Liver (tissue), 9 donors: Measurements from ENCODE around the gene DDIT4. TPM values are rescaled to one million over a fixed set of nuclear protein-coding genes. Genes with fewer than 3 reads are reported as not detected.
A peak's percentile ranks its signal among the peaks of the same experiment; 100 is the strongest.

Experiments used
- DNase-seq: peaks from one replicate; pipeline ENCODE4 v3.0.0-alpha.2; 2017; ENCODE audit warnings: low spot score
- H3K27ac ChIP-seq, 2 donors: one replicate each; pipeline ENCODE4 v1.7.0; 2013; ENCODE audit warnings: inconsistent platforms in 2 of 2, low read length in 2 of 2, control low read depth in 1 of 2, low read depth in 1 of 2, mild to moderate bottlenecking in 1 of 2
- H3K27me3 ChIP-seq, 4 donors: one replicate each; pipeline versions ENCODE4 v1.6.1 to v1.7.0; 2013; ENCODE audit warnings: low read length in 3 of 4, inconsistent platforms in 1 of 4, mild to moderate bottlenecking in 1 of 4, moderate library complexity in 1 of 4; ENCODE audit not compliant: control insufficient read depth in 4 of 4, insufficient read depth in 4 of 4
- H3K36me3 ChIP-seq, 4 donors: one replicate each; pipeline versions ENCODE4 v1.6.1 to v1.7.0; 2013; ENCODE audit warnings: low read length in 3 of 4, mild to moderate bottlenecking in 3 of 4, low read depth in 1 of 4, moderate library complexity in 1 of 4; ENCODE audit not compliant: control insufficient read depth in 4 of 4, insufficient read depth in 3 of 4
- H3K4me1 ChIP-seq, 4 donors: one replicate each; pipeline versions ENCODE4 v1.6.1 to v1.7.0; 2013; ENCODE audit warnings: low read length in 3 of 4, mild to moderate bottlenecking in 3 of 4, moderate library complexity in 1 of 4; ENCODE audit not compliant: control insufficient read depth in 4 of 4, insufficient read depth in 4 of 4
- H3K4me3 ChIP-seq, 3 donors: one replicate each; pipeline versions ENCODE4 v1.6.1 to v1.7.0; 2013; ENCODE audit warnings: low read length in 3 of 3, control low read depth in 1 of 3, low read depth in 1 of 3, mild to moderate bottlenecking in 1 of 3
- H3K9ac ChIP-seq, 2 donors: one replicate each; pipeline ENCODE4 v1.7.0; 2013; ENCODE audit warnings: low read length in 2 of 2, mild to moderate bottlenecking in 2 of 2, moderate library complexity in 2 of 2, control low read depth in 1 of 2, low read depth in 1 of 2
- H3K9me3 ChIP-seq, 4 donors: one replicate each; pipeline versions ENCODE4 v1.6.1 to v1.7.0; 2013; ENCODE audit warnings: low read length in 3 of 4; ENCODE audit not compliant: control insufficient read depth in 4 of 4
- EGR1 ChIP-seq, 2 donors: IDR thresholded peaks; 2 replicates each; pipeline ENCODE4 v1.6.1; 2016 to 2018; ENCODE audit warnings: antibody characterized with exemption in 2 of 2, low read depth in 2 of 2
- FOXA2 ChIP-seq: IDR thresholded peaks from 2 replicates; pipeline ENCODE4 v1.6.1; 2016; ENCODE audit warnings: antibody characterized with exemption
- HNF4A ChIP-seq, 2 donors: conservative IDR thresholded peaks; 2 replicates each; pipeline ENCODE4 v1.6.1; 2016; ENCODE audit warnings: antibody characterized with exemption in 2 of 2, mild to moderate bottlenecking in 2 of 2
- HNF4G ChIP-seq: IDR thresholded peaks from 2 replicates; pipeline ENCODE4 v1.6.1; 2016; ENCODE audit warnings: antibody characterized with exemption
- JUND ChIP-seq, 2 donors: IDR thresholded peaks; 2 replicates each; pipeline ENCODE4 v1.6.1; 2016; ENCODE audit warnings: antibody characterized with exemption in 2 of 2
- NR2F2 ChIP-seq: IDR thresholded peaks from 2 replicates; pipeline ENCODE4 v1.6.1; 2016; ENCODE audit warnings: antibody characterized with exemption
- RAD21 ChIP-seq, 2 donors: IDR thresholded peaks; 2 replicates each; pipeline ENCODE4 v1.6.1; 2016; ENCODE audit warnings: antibody characterized with exemption in 2 of 2, mild to moderate bottlenecking in 2 of 2
- RXRA ChIP-seq, 2 donors: IDR thresholded peaks; 2 replicates each; pipeline ENCODE4 v1.6.1; 2017 to 2018; ENCODE audit warnings: antibody characterized with exemption in 2 of 2, mild to moderate bottlenecking in 1 of 2
- SP1 ChIP-seq: IDR thresholded peaks from 2 replicates; pipeline ENCODE4 v1.6.1; 2018; ENCODE audit warnings: antibody characterized with exemption, mild to moderate bottlenecking
- TAF1 ChIP-seq: conservative IDR thresholded peaks from 2 replicates; pipeline ENCODE4 v1.6.1; 2016; ENCODE audit warnings: antibody characterized with exemption, mild to moderate bottlenecking
- YY1 ChIP-seq: IDR thresholded peaks from 2 replicates; pipeline ENCODE4 v1.6.1; 2016; ENCODE audit warnings: antibody characterized with exemption, mild to moderate bottlenecking
- WGBS: extraction: QIAGEN DNeasy Blood & Tissue Kit; methylation state at CpG from one replicate; pipeline ENCODE4 v1.1.7; 2013; 5-methylcytosine and 5-hydroxymethylcytosine counted together
- polyA plus RNA-seq, 2 donors: library from polyadenylated mRNA; stranded (reverse) in 1 of 2; unstranded in 1 of 2; fragments of 200-250 nt in 1 of 2; fragments of >200 nt in 1 of 2; fragmentation: Nextera tagmentation in 1 of 2; extraction: Ambion mirVana in 1 of 2; gene quantifications; one replicate each; pipeline versions ENCODE4 v1.2.1 to v1.2.3, GENCODE V29; 2013 to 2015
- total RNA-seq, 2 donors: library from RNA; depleted of rRNA; stranded (reverse); fragments of >200 nt; gene quantifications; one replicate each; pipeline ENCODE4 v1.2.3, GENCODE V29; 2014
- TF ChIP-seq, protein P1 (sequence below): IDR thresholded peaks from 2 replicates; pipeline ENCODE4 v1.6.1; 2016; ENCODE audit warnings: antibody characterized with exemption, mild to moderate bottlenecking
- TF ChIP-seq, protein P2 (sequence below): IDR thresholded peaks from 2 replicates; pipeline ENCODE4 v1.6.1; 2016; ENCODE audit warnings: antibody characterized with exemption
- TF ChIP-seq, protein P3 (sequence below): IDR thresholded peaks from 2 replicates; pipeline ENCODE4 v1.6.1; 2016; ENCODE audit warnings: antibody characterized with exemption
- TF ChIP-seq, protein P4 (sequence below): fragments of 150-350 bp; IDR thresholded peaks from 2 replicates; pipeline ENCODE4 v1.5.1; 2017; ENCODE audit warnings: improper control_type of control experiment, low read depth, low read length; ENCODE audit not compliant: missing input control
- TF ChIP-seq, protein P5 (sequence below): IDR thresholded peaks from 2 replicates; pipeline ENCODE4 v1.6.1; 2016; ENCODE audit warnings: antibody characterized with exemption
- donor health status: healthy.
- donor health status: healthy.
- donor health status: healthy.
- donor health status: healthy.
- donor health status: healthy.

Gene DDIT4
- total and polyA plus RNA-seq, 4 donors = 18.4 to 69.0 (median 43.7) TPM

DNA sequence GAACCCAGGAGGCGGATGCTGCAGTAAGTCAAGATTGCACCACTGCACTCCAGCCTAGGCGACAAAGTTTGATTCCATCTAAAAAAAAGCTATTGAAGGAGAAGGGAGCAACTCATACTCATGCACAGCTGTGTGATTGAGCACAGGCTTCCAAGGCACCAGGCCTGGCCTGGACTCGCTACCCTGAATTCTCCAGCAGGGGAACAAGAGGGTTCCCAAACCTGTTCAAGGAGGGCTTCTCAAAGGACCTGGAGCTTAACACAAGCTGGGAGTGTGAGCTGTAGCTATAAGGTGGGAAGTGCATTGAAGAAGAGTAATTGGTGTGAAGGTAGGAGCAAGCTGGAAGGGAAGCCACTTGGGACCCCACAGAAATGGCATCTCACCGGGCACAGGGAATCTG is 15.1 kb upstream of the DDIT4 start (continued):
- TF ChIP-seq, protein P1, sequence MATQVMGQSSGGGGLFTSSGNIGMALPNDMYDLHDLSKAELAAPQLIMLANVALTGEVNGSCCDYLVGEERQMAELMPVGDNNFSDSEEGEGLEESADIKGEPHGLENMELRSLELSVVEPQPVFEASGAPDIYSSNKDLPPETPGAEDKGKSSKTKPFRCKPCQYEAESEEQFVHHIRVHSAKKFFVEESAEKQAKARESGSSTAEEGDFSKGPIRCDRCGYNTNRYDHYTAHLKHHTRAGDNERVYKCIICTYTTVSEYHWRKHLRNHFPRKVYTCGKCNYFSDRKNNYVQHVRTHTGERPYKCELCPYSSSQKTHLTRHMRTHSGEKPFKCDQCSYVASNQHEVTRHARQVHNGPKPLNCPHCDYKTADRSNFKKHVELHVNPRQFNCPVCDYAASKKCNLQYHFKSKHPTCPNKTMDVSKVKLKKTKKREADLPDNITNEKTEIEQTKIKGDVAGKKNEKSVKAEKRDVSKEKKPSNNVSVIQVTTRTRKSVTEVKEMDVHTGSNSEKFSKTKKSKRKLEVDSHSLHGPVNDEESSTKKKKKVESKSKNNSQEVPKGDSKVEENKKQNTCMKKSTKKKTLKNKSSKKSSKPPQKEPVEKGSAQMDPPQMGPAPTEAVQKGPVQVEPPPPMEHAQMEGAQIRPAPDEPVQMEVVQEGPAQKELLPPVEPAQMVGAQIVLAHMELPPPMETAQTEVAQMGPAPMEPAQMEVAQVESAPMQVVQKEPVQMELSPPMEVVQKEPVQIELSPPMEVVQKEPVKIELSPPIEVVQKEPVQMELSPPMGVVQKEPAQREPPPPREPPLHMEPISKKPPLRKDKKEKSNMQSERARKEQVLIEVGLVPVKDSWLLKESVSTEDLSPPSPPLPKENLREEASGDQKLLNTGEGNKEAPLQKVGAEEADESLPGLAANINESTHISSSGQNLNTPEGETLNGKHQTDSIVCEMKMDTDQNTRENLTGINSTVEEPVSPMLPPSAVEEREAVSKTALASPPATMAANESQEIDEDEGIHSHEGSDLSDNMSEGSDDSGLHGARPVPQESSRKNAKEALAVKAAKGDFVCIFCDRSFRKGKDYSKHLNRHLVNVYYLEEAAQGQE = no peak
- TF ChIP-seq, protein P2, sequence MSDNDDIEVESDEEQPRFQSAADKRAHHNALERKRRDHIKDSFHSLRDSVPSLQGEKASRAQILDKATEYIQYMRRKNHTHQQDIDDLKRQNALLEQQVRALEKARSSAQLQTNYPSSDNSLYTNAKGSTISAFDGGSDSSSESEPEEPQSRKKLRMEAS = no peak
- TF ChIP-seq, protein P3, sequence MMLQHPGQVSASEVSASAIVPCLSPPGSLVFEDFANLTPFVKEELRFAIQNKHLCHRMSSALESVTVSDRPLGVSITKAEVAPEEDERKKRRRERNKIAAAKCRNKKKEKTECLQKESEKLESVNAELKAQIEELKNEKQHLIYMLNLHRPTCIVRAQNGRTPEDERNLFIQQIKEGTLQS = no peak
- TF ChIP-seq FOXA2 (no peak), RXRA (IDR thresholded peaks at IDR 0.05) (no peak), NR2F2 (no peak), RAD21 (IDR thresholded peaks at IDR 0.05) (no peak)

DNA sequence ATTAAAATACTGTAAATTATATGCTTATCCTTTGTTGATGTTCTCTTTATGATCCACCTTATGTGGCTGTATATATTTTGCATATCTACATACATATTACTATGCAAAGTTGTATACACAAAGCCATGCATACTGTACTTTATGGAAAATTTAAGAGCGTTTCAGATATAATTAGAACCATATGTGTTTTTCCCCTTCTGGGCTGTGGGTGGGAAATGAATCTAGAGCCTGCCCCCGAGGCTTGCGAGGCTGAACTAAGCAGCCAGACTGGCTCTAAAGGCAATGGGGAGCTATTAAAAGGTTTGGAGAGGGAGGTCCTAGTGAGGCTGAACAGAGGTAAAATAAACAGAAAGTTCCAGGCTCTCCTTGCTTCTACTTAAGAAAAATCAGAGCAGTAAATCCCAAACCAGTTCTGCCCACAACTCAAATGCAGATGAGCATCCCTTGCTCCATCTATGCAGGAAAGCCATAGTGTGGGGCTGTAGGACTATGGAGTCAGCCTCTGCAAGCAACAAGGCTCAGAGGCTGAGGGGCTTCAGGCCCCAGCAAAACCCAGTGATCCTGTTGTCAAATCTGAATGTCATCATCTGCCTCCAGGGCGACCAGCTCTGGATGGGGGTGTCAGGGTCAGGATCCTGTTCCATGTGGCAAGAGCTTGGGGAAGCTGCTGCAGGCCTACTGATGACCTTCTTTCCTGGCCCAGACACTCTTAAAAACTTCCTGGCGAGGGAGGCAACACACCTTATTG is 14.1 kb upstream of the DDIT4 start:
- peaks cover 17 to 47% (median 34%) of the 10 kb centered on the region in 4 donors for H3K4me1 ChIP-seq
- H3K4me3 ChIP-seq = no peak overlapping the region
- WGBS = 58% methylated on average over 5 of the region's 5 CpGs
- H3K27ac ChIP-seq = peak overlapping the region; percentile 90 to 96
- H3K9ac ChIP-seq = peak overlapping the region; percentile 30 to 72
- DNase-seq = no peak
- no peaks in the 10 kb centered on the region for H3K9me3 ChIP-seq
- no peaks in the 10 kb centered on the region for H3K36me3 ChIP-seq
- H3K27me3 ChIP-seq = no peaks in the 10 kb centered on the region
- TF ChIP-seq TAF1 = no peak
- no peak for TF ChIP-seq RXRA (IDR thresholded peaks at IDR 0.05)
- TF ChIP-seq HNF4G = no peak
- TF ChIP-seq YY1 = no peak
- TF ChIP-seq, protein P4, sequence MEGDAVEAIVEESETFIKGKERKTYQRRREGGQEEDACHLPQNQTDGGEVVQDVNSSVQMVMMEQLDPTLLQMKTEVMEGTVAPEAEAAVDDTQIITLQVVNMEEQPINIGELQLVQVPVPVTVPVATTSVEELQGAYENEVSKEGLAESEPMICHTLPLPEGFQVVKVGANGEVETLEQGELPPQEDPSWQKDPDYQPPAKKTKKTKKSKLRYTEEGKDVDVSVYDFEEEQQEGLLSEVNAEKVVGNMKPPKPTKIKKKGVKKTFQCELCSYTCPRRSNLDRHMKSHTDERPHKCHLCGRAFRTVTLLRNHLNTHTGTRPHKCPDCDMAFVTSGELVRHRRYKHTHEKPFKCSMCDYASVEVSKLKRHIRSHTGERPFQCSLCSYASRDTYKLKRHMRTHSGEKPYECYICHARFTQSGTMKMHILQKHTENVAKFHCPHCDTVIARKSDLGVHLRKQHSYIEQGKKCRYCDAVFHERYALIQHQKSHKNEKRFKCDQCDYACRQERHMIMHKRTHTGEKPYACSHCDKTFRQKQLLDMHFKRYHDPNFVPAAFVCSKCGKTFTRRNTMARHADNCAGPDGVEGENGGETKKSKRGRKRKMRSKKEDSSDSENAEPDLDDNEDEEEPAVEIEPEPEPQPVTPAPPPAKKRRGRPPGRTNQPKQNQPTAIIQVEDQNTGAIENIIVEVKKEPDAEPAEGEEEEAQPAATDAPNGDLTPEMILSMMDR = no peak
- TF ChIP-seq HNF4A (conservative IDR thresholded peaks at IDR 0.05) = no peak
- TF ChIP-seq EGR1 (IDR thresholded peaks at IDR 0.05; ENCODE audit: low read depth in 2 of 2) = no peak
- TF ChIP-seq, protein P5, sequence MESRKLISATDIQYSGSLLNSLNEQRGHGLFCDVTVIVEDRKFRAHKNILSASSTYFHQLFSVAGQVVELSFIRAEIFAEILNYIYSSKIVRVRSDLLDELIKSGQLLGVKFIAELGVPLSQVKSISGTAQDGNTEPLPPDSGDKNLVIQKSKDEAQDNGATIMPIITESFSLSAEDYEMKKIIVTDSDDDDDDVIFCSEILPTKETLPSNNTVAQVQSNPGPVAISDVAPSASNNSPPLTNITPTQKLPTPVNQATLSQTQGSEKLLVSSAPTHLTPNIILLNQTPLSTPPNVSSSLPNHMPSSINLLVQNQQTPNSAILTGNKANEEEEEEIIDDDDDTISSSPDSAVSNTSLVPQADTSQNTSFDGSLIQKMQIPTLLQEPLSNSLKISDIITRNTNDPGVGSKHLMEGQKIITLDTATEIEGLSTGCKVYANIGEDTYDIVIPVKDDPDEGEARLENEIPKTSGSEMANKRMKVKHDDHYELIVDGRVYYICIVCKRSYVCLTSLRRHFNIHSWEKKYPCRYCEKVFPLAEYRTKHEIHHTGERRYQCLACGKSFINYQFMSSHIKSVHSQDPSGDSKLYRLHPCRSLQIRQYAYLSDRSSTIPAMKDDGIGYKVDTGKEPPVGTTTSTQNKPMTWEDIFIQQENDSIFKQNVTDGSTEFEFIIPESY = no peak
- TF ChIP-seq SP1 = no peak
- TF ChIP-seq JUND (IDR thresholded peaks at IDR 0.05) = no peak
- TF ChIP-seq, protein P3 = no peak
- TF ChIP-seq RAD21 (IDR thresholded peaks at IDR 0.05) = no peak
- TF ChIP-seq NR2F2 = no peak
